Spleen (tissue), 11 donors: Measurements from ENCODE around the gene BRD4. TPM values are rescaled to one million over a fixed set of nuclear protein-coding genes. Genes with fewer than 3 reads are reported as not detected.

Source experiments
- DNase-seq: peaks from one replicate; pipeline ENCODE4 v3.0.0-alpha.2; 2020
- H3K27ac ChIP-seq, 8 donors: fragments of 200-600 bp; sonication (generic) in 7 of 8; 1 replicate in 4 of 8; 2 replicates in 4 of 8; pipeline versions ENCODE4 v1.5.0 to v1.8.0; 2016 to 2021; ENCODE audit warnings: inconsistent platforms in 4 of 8, mild to moderate bottlenecking in 4 of 8, moderate library complexity in 1 of 8
- H3K27me3 ChIP-seq, 7 donors: fragments of 200-600 bp; sonication (generic) in 6 of 7; replicated peaks in 1 of 7; 1 replicate in 4 of 7; 2 replicates in 3 of 7; pipeline versions ENCODE4 v1.5.0 to v1.8.0; 2016 to 2021; ENCODE audit warnings: inconsistent platforms in 3 of 7, mild to moderate bottlenecking in 1 of 7
- H3K36me3 ChIP-seq, 6 donors: fragments of 200-600 bp; sonication (generic) in 5 of 6; 1 replicate in 4 of 6; 2 replicates in 2 of 6; pipeline versions ENCODE4 v1.5.0 to v1.8.0; 2016 to 2021; ENCODE audit warnings: inconsistent platforms in 2 of 6
- H3K4me1 ChIP-seq, 6 donors: fragments of 200-600 bp; sonication (generic) in 5 of 6; 1 replicate in 3 of 6; 2 replicates in 3 of 6; pipeline versions ENCODE4 v1.5.0 to v1.8.0; 2016 to 2021; ENCODE audit warnings: inconsistent platforms in 3 of 6
- H3K4me3 ChIP-seq, 8 donors: fragments of 200-600 bp; sonication (generic) in 7 of 8; 1 replicate in 4 of 8; 2 replicates in 4 of 8; pipeline versions ENCODE4 v1.5.0 to v1.8.0; 2016 to 2021; ENCODE audit warnings: inconsistent platforms in 4 of 8, mild to moderate bottlenecking in 4 of 8, moderate library complexity in 2 of 8
- H3K9me3 ChIP-seq, 8 donors: fragments of 200-600 bp; sonication (generic) in 7 of 8; 1 replicate in 4 of 8; 2 replicates in 4 of 8; pipeline versions ENCODE4 v1.5.0 to v1.8.0; 2016 to 2021; ENCODE audit warnings: inconsistent platforms in 4 of 8
- CTCF ChIP-seq, 11 experiments: fragments of 200-600 bp in 7 of 11; fragments of 450-650 bp in 4 of 11; sonication (generic) in 4 of 11; IDR thresholded peaks in 8 of 11; conservative IDR thresholded peaks in 3 of 11; 1 replicate in 7 of 11; 2 replicates in 4 of 11; pipeline versions ENCODE4 v1.4.0 to v1.8.0; 2016 to 2021; ENCODE audit warnings: antibody characterized with exemption in 11 of 11, inconsistent platforms in 4 of 11, mild to moderate bottlenecking in 1 of 11
- POLR2A ChIP-seq, 3 donors: fragments of 450-650 bp; IDR thresholded peaks; one replicate each; pipeline ENCODE4 v1.5.1; 2017; ENCODE audit warnings: antibody characterized with exemption in 3 of 3, mild to moderate bottlenecking in 1 of 3
- POLR2AphosphoS5 ChIP-seq, 3 donors: sonication (generic); formaldehyde crosslinking; IDR thresholded peaks; one replicate each; pipeline ENCODE4 v1.5.1; 2017; ENCODE audit warnings: antibody characterized with exemption in 3 of 3
- WGBS, 5 donors: extraction: QIAGEN DNeasy Blood & Tissue Kit in 3 of 5; methylation state at CpG; one replicate each; pipeline versions ENCODE4 v1.1.5 to v1.1.7; 2013 to 2018; 5-methylcytosine and 5-hydroxymethylcytosine counted together
- intact Hi-C: fragments of 100-400 bp; cut with DNase I; formaldehyde crosslinking; loops from one replicate; pipeline ENCODE4 v1.15.0; 2023; ENCODE audit warnings: low total_unique reads
- polyA plus RNA-seq, 3 donors: library from polyadenylated mRNA; stranded (reverse); fragments of 200-250 nt; gene quantifications; one replicate each; pipeline ENCODE4 v1.2.1, GENCODE V29; 2013
- total RNA-seq, 7 donors: library from RNA; depleted of rRNA in 3 of 7; stranded (reverse); fragments of >200 nt in 3 of 7; fragmentation: NEBNext Ultra II Directional in 4 of 7; extraction: Animal tissue kit (Norgen Biotek cat#: 25700) in 4 of 7; gene quantifications; one replicate each; pipeline versions ENCODE4 v1.1.0 to v1.2.1, GENCODE V29; 2016 to 2021
- donor health status: healthy with polysubstance abuse.
- donor health status: DM: no; HTN: no; CAD: no; lungs with moderate emphysema.
- donor health status: DM: no; HTN: no; CAD: no.
- donor health status: Bipolar disorder and iron deficiency.
- donor health status: healthy.
- donor health status: DM: no; HTN: no; CAD: no.
- donor health status: DM: yes; HTN: yes; CAD: no.

BRD4 gene
- total and polyA plus RNA-seq, 10 donors = 10.3 to 146 (median 68.0) TPM

GRCh38 chr19:15280048-15280725, 52.2 kb downstream of the BRD4 start:
- TF ChIP-seq CTCF (IDR thresholded peaks at IDR 0.05 in 8 of 11, conservative IDR thresholded peaks at IDR 0.05 in 3 of 11) (no peak), POLR2AphosphoS5 (IDR thresholded peaks at IDR 0.05) (peak; percentile 37 to 77 (median 60)), POLR2A (IDR thresholded peaks at IDR 0.05) (no peak)
- DNase-seq = no peak
- no peaks in the 10 kb centered on the region for H3K9me3 ChIP-seq
- intact Hi-C loops = no loop called here
- 65 to 89% (median 78%) methylated on average over 5 to 6 of the region's 6 CpGs for whole genome bisulfite sequencing, 5 donors
- peaks cover 80 to 100% (median 100%) of the 10 kb centered on the region in 6 donors for H3K4me1 ChIP-seq
- peak overlapping the region in 6 of 8 donors; percentile 11 to 73 (median 60) for H3K27ac ChIP-seq
- H3K4me3 ChIP-seq = no peak overlapping the region
- no peaks in the 10 kb centered on the region for H3K27me3 ChIP-seq
- peaks cover 0 to 6% (median 0%) of the 10 kb centered on the region in 6 donors for H3K36me3 ChIP-seq

- TF ChIP-seq CTCF (IDR thresholded peaks at IDR 0.05 in 8 of 11, conservative IDR thresholded peaks at IDR 0.05 in 3 of 11) (no peak), POLR2AphosphoS5 (IDR thresholded peaks at IDR 0.05) (no peak), POLR2A (IDR thresholded peaks at IDR 0.05) (no peak)
- Histone ChIP-seq H3K36me3 (peaks cover 0 to 9% (median 0%) of the 10 kb centered on the region in 6 donors), H3K27me3 (no peaks in the 10 kb centered on the region), H3K27ac (peak overlapping the region in 6 of 8 donors; percentile 9 to 73 (median 60)), H3K4me1 (peaks cover 74 to 100% (median 100%) of the 10 kb centered on the region in 6 donors), H3K4me3 (no peak overlapping the region), H3K9me3 (no peaks in the 10 kb centered on the region)
- DNase-seq = no peak
- WGBS, 5 donors = 70 to 82% (median 76%) methylated on average over 4 of the region's 4 CpGs
- intact Hi-C loops = no loop called here
Measured at GRCh38 chr19:15279326-15279904, 52.9 kb downstream of the BRD4 start.

- H3K4me3 ChIP-seq = no peak overlapping the region
- intact Hi-C loops = no loop called here
- H3K9me3 ChIP-seq = no peaks in the 10 kb centered on the region
- H3K27ac ChIP-seq = peak overlapping the region in 3 of 8 donors; percentile 5 to 31 (median 20)
- H3K4me1 ChIP-seq = peaks cover 54 to 100% (median 91%) of the 10 kb centered on the region in 6 donors
- no peaks in the 10 kb centered on the region for H3K27me3 ChIP-seq
- peaks cover 0 to 28% (median 11%) of the 10 kb centered on the region in 6 donors for H3K36me3 ChIP-seq
- no peak for TF ChIP-seq POLR2A (IDR thresholded peaks at IDR 0.05)
- TF ChIP-seq CTCF (IDR thresholded peaks at IDR 0.05 in 8 of 11, conservative IDR thresholded peaks at IDR 0.05 in 3 of 11) = no peak
- peak in 2 of 3 donors; percentile 34 to 43 for TF ChIP-seq POLR2AphosphoS5 (IDR thresholded peaks at IDR 0.05)
- WGBS, 5 donors = 77 to 92% (median 82%) methylated on average over 11 of the region's 11 CpGs
- no peak for DNase-seq
Measured at GRCh38 chr19:15276620-15277215, 55.6 kb downstream of the BRD4 start.

- H3K4me3 ChIP-seq = no peak overlapping the region
- no peaks in the 10 kb centered on the region for H3K27me3 ChIP-seq
- WGBS, 5 donors = 66 to 85% (median 76%) methylated on average over 4 of the region's 4 CpGs
- peaks cover 32 to 100% (median 79%) of the 10 kb centered on the region in 6 donors for H3K4me1 ChIP-seq
- peak in 2 of 3 donors; percentile 22 to 39 for TF ChIP-seq POLR2AphosphoS5 (IDR thresholded peaks at IDR 0.05)
- TF ChIP-seq POLR2A (IDR thresholded peaks at IDR 0.05) = no peak
- no peak for TF ChIP-seq CTCF (IDR thresholded peaks at IDR 0.05 in 8 of 11, conservative IDR thresholded peaks at IDR 0.05 in 3 of 11)
- no peaks in the 10 kb centered on the region for H3K9me3 ChIP-seq
- intact Hi-C loops = no loop called here
- DNase-seq = no peak
- peak overlapping the region in 2 of 8 donors; percentile 21 to 30 for H3K27ac ChIP-seq
- H3K36me3 ChIP-seq = peaks cover 0 to 51% (median 33%) of the 10 kb centered on the region in 6 donors
Measured at GRCh38 chr19:15274477-15274876, 57.9 kb downstream of the BRD4 start.
